Upper lobe of left lung (tissue), 6 donors: ENCODE data around the gene EXT2. TPM values are rescaled to one million over a fixed set of nuclear protein-coding genes. Genes with fewer than 3 reads are reported as not detected.

Experiments
- ATAC-seq, 2 donors: fragments of 200-7000 bp; cut with Tn5 transposase; one replicate each; pipeline ENCODE4 v1.9.1; 2022; ENCODE audit warnings: mild to moderate bottlenecking in 2 of 2, moderate library complexity in 2 of 2; ENCODE audit not compliant: low FRiP score in 2 of 2
- DNase-seq, 2 donors: peaks; one replicate each; pipeline ENCODE4 v3.0.0-alpha.2; 2019 to 2020
- H3K27ac ChIP-seq, 4 donors: fragments of 200-600 bp; sonication (generic); one replicate each; pipeline ENCODE4 v1.5.1; 2016 to 2019
- H3K27me3 ChIP-seq, 4 donors: fragments of 200-600 bp; sonication (generic); one replicate each; pipeline ENCODE4 v1.5.1; 2017 to 2019
- H3K36me3 ChIP-seq, 4 donors: fragments of 200-600 bp; sonication (generic); one replicate each; pipeline ENCODE4 v1.5.1; 2016 to 2019
- H3K4me1 ChIP-seq, 4 donors: fragments of 200-600 bp; sonication (generic); one replicate each; pipeline ENCODE4 v1.5.1; 2018 to 2019
- H3K4me3 ChIP-seq, 4 donors: fragments of 200-600 bp; sonication (generic); one replicate each; pipeline ENCODE4 v1.5.1; 2017 to 2019; ENCODE audit warnings: mild to moderate bottlenecking in 2 of 4, moderate library complexity in 1 of 4
- H3K9me3 ChIP-seq, 4 donors: fragments of 200-600 bp; sonication (generic); one replicate each; pipeline ENCODE4 v1.5.1; 2018 to 2019
- CTCF ChIP-seq, 6 experiments: fragments of 450-650 bp in 4 of 6; fragments of 200-600 bp in 2 of 6; sonication (generic) in 2 of 6; IDR thresholded peaks; one replicate each; pipeline ENCODE4 v1.5.1; 2016 to 2019; ENCODE audit warnings: antibody characterized with exemption in 6 of 6
- EP300 ChIP-seq, 4 donors: sonication (generic); formaldehyde crosslinking; IDR thresholded peaks; one replicate each; pipeline ENCODE4 v1.5.1; 2017; ENCODE audit warnings: antibody characterized with exemption in 4 of 4, control low read depth in 2 of 4
- POLR2A ChIP-seq, 4 donors: fragments of 450-650 bp; IDR thresholded peaks; one replicate each; pipeline ENCODE4 v1.5.1; 2016 to 2017; ENCODE audit warnings: antibody characterized with exemption in 4 of 4, mild to moderate bottlenecking in 2 of 4
- POLR2AphosphoS5 ChIP-seq, 2 donors: sonication (generic); formaldehyde crosslinking; IDR thresholded peaks; one replicate each; pipeline ENCODE4 v1.5.1; 2017; ENCODE audit warnings: antibody characterized with exemption in 2 of 2
- WGBS, 2 donors: methylation state at CpG; one replicate each; pipeline ENCODE4 v1.1.5; 2017 to 2018; 5-methylcytosine and 5-hydroxymethylcytosine counted together
- total RNA-seq, 6 donors: library from RNA; depleted of rRNA in 4 of 6; stranded (reverse); fragments of >200 nt in 4 of 6; gene quantifications; one replicate each; pipeline versions ENCODE4 v1.1.0 to v1.2.1, GENCODE V29; 2016 to 2021
- donor health status: DM: no; HTN: no; CAD: no; lungs with moderate emphysema.
- donor health status: DM: no; HTN: yes; CAD: no; lungs with severe emphysema.

EXT2 gene
- total RNA-seq, 6 donors from 2014 or later, result 45.3 to 64.0 (median 57.4) TPM

GRCh38 chr11:44088377-44088776 is 7.1 kb upstream of the EXT2 start:
- no peak for DNase-seq
- 72% methylated on average over 4 of the region's 4 CpGs for WGBS, 2 donors
- TF ChIP-seq POLR2AphosphoS5 (IDR thresholded peaks at IDR 0.05), result no peak
- no peak for TF ChIP-seq POLR2A (IDR thresholded peaks at IDR 0.05)
- TF ChIP-seq EP300 (IDR thresholded peaks at IDR 0.05), result no peak
- TF ChIP-seq CTCF (IDR thresholded peaks at IDR 0.05), result no peak

GRCh38 chr11:44088871-44089270 is 6.6 kb upstream of the EXT2 start:
- DNase-seq (no peak), ATAC-seq (no peak)
- no peaks in the 10 kb centered on the region for H3K9me3 ChIP-seq
- H3K27ac ChIP-seq, result no peak overlapping the region
- TF ChIP-seq EP300 (IDR thresholded peaks at IDR 0.05) (no peak), CTCF (IDR thresholded peaks at IDR 0.05) (no peak), POLR2AphosphoS5 (IDR thresholded peaks at IDR 0.05) (no peak), POLR2A (IDR thresholded peaks at IDR 0.05) (no peak)
- peaks cover 0 to 2% (median 0%) of the 10 kb centered on the region in 4 donors for H3K36me3 ChIP-seq
- H3K27me3 ChIP-seq, result no peaks in the 10 kb centered on the region
- H3K4me1 ChIP-seq, result peaks cover 0 to 5% (median 2%) of the 10 kb centered on the region in 4 donors
- H3K4me3 ChIP-seq, result no peak overlapping the region
- WGBS, 2 donors, result 85 to 90% methylated on average over 4 of the region's 4 CpGs

More at GRCh38 chr11:44088377-44088776, 7.1 kb upstream of the EXT2 start:
- no peak overlapping the region for H3K27ac ChIP-seq
- no peak for ATAC-seq
- peaks cover 0 to 6% (median 1%) of the 10 kb centered on the region in 4 donors for H3K36me3 ChIP-seq
- H3K9me3 ChIP-seq, result no peaks in the 10 kb centered on the region
- no peak overlapping the region for H3K4me3 ChIP-seq
- H3K27me3 ChIP-seq, result no peaks in the 10 kb centered on the region
- peaks cover 0 to 4% (median 0%) of the 10 kb centered on the region in 4 donors for H3K4me1 ChIP-seq

- no peaks in the 10 kb centered on the region for H3K36me3 ChIP-seq
- DNase-seq, result no peak
- H3K9me3 ChIP-seq, result no peaks in the 10 kb centered on the region
- H3K27me3 ChIP-seq, result no peaks in the 10 kb centered on the region
- no peak overlapping the region for H3K4me3 ChIP-seq
- TF ChIP-seq POLR2A (IDR thresholded peaks at IDR 0.05), result no peak
- no peak for TF ChIP-seq CTCF (IDR thresholded peaks at IDR 0.05)
- TF ChIP-seq EP300 (IDR thresholded peaks at IDR 0.05), result no peak
- no peak for TF ChIP-seq POLR2AphosphoS5 (IDR thresholded peaks at IDR 0.05)
- ATAC-seq, result no peak
- WGBS, 2 donors, result 61 to 71% methylated on average over 1 of the region's 1 CpG
- H3K4me1 ChIP-seq, result peaks cover 0 to 19% (median 12%) of the 10 kb centered on the region in 4 donors
- H3K27ac ChIP-seq, result no peak overlapping the region
Measured at GRCh38 chr11:44090539-44090938, 4.9 kb upstream of the EXT2 start.

- Histone ChIP-seq H3K4me1 (peaks cover 10 to 33% (median 20%) of the 10 kb centered on the region in 4 donors), H3K27me3 (no peaks in the 10 kb centered on the region), H3K9me3 (no peaks in the 10 kb centered on the region), H3K36me3 (no peaks in the 10 kb centered on the region), H3K4me3 (no peak overlapping the region), H3K27ac (no peak overlapping the region)
- ATAC-seq (peak; percentile 74 to 77), DNase-seq (peak in 1 of 2 donors; percentile 75)
- 26 to 30% methylated on average over 11 of the region's 11 CpGs for whole genome bisulfite sequencing, 2 donors
- TF ChIP-seq CTCF (IDR thresholded peaks at IDR 0.05) (peak; percentile 40 to 70 (median 60)), EP300 (IDR thresholded peaks at IDR 0.05) (no peak)
Measured at GRCh38 chr11:44094260-44094868, 1.1 kb upstream of the EXT2 start.
